Smooth muscle cell (in vitro differentiated cells): Measurements from ENCODE around the gene DENND1B. TPM values are rescaled to one million over a fixed set of nuclear protein-coding genes. Genes with fewer than 3 reads are reported as not detected.

ENCODE experiments used
- DNase-seq: peaks from one replicate; lab custom pipeline; 2025; ENCODE audit not compliant: unreplicated experiment; lab: John Stamatoyannopoulos, UW
- H2AFZ ChIP-seq: fragments of 200-600 bp; sonication (generic); 2 replicates; pipeline ENCODE4 v1.6.0; 2016; ENCODE audit warnings: antibody characterized with exemption, low read depth, mild to moderate bottlenecking
- H3F3A ChIP-seq: fragments of 200-600 bp; sonication (generic); 2 replicates; pipeline ENCODE4 v1.6.0; 2017; ENCODE audit warnings: antibody characterized with exemption, low read depth
- H3K27ac ChIP-seq: fragments of 200-600 bp; sonication (generic); 2 replicates; pipeline ENCODE4 v1.5.1; 2016; ENCODE audit warnings: low read depth, mild to moderate bottlenecking
- H3K27me3 ChIP-seq: fragments of 200-600 bp; sonication (generic); 2 replicates; pipeline ENCODE4 v1.6.1; 2016; ENCODE audit warnings: low read depth, mild to moderate bottlenecking
- H3K36me3 ChIP-seq: fragments of 200-600 bp; sonication (generic); 2 replicates; pipeline ENCODE4 v1.5.1; 2016; ENCODE audit warnings: low read depth
- H3K4me1 ChIP-seq: fragments of 200-600 bp; sonication (generic); 2 replicates; pipeline ENCODE4 v1.5.1; 2016; ENCODE audit warnings: low read depth
- H3K4me2 ChIP-seq: fragments of 200-600 bp; sonication (generic); 2 replicates; pipeline ENCODE4 v1.6.0; 2016; ENCODE audit warnings: mild to moderate bottlenecking
- H3K4me3 ChIP-seq: fragments of 200-600 bp; sonication (generic); 2 replicates; pipeline ENCODE4 v1.5.1; 2016; ENCODE audit warnings: mild to moderate bottlenecking
- H3K79me2 ChIP-seq: fragments of 200-600 bp; sonication (generic); 2 replicates; pipeline ENCODE4 v1.6.0; 2016; ENCODE audit warnings: low read depth, mild to moderate bottlenecking
- H3K9ac ChIP-seq: fragments of 200-600 bp; sonication (generic); 2 replicates; pipeline ENCODE4 v1.6.0; 2016; ENCODE audit warnings: low read depth
- H3K9me3 ChIP-seq: fragments of 200-600 bp; sonication (generic); replicated peaks from 2 replicates; pipeline ENCODE4 v1.5.1; 2016; ENCODE audit warnings: low read depth
- H4K20me1 ChIP-seq: fragments of 200-600 bp; sonication (generic); 2 replicates; pipeline ENCODE4 v1.6.0; 2016; ENCODE audit warnings: low read depth
- WGBS: methylation state at CpG from one replicate; pipeline ENCODE4 v1.1.7; 2016; ENCODE audit warnings: low lambda C conversion rate; 5-methylcytosine and 5-hydroxymethylcytosine counted together
- polyA plus RNA-seq: library from polyadenylated mRNA; unstranded; fragments of >200 nt; fragmentation: Nextera tagmentation; extraction: Ambion mirVana; gene quantifications from 2 replicates; pipeline ENCODE4 v1.2.1, GENCODE V29; 2016
- total RNA-seq: library from RNA; depleted of rRNA; stranded (reverse); fragments of >200 nt; gene quantifications from 2 replicates; pipeline ENCODE4 v1.2.3, GENCODE V29; 2014
- TF ChIP-seq, protein P1 (sequence below): fragments of 200-600 bp; sonication (generic); IDR thresholded peaks from 2 replicates; pipeline ENCODE4 v1.5.1; 2017; ENCODE audit warnings: borderline replicate concordance, mild to moderate bottlenecking, antibody characterized with exemption; ENCODE audit not compliant: insufficient read depth, poor library complexity, severe bottlenecking

The DENND1B gene
- total and polyA plus RNA-seq, 2 experiments from 2014 or later: 7.5 to 22.0 TPM

DNA sequence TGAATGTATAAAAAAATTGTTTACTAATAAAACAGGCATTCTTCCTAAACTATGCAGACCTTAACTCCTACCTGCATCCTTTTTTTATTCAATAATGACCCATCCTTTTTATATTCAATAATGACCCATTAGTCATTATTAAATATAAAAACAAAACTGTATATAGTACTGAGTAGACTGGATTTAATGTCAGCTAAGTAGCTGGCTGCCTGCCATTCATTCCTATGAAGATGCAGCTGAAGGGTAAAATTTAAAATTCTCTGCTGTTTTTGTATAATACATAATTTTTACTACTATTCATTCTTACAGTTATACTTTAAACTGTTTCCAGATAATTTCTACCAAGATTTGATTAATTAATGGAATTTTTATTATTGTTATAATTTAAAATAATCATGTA is 79.3 kb downstream of the DENND1B start:
- H3K4me1 ChIP-seq: no peaks in the 10 kb centered on the region
- peaks cover 20% of the 10 kb centered on the region for H3K79me2 ChIP-seq
- no peak overlapping the region for H2AFZ ChIP-seq
- H3K27me3 ChIP-seq: no peaks in the 10 kb centered on the region
- no peak overlapping the region for H3K27ac ChIP-seq
- no peak overlapping the region for H3K4me2 ChIP-seq
- no peak overlapping the region for H3K4me3 ChIP-seq
- DNase-seq: no peak
- no peaks in the 10 kb centered on the region for H3K36me3 ChIP-seq
- no peaks in the 10 kb centered on the region for H3F3A ChIP-seq
- no peak overlapping the region for H3K9ac ChIP-seq
- H3K9me3 ChIP-seq: no peaks in the 10 kb centered on the region
- H4K20me1 ChIP-seq: peaks cover 38% of the 10 kb centered on the region
- TF ChIP-seq, protein P1, sequence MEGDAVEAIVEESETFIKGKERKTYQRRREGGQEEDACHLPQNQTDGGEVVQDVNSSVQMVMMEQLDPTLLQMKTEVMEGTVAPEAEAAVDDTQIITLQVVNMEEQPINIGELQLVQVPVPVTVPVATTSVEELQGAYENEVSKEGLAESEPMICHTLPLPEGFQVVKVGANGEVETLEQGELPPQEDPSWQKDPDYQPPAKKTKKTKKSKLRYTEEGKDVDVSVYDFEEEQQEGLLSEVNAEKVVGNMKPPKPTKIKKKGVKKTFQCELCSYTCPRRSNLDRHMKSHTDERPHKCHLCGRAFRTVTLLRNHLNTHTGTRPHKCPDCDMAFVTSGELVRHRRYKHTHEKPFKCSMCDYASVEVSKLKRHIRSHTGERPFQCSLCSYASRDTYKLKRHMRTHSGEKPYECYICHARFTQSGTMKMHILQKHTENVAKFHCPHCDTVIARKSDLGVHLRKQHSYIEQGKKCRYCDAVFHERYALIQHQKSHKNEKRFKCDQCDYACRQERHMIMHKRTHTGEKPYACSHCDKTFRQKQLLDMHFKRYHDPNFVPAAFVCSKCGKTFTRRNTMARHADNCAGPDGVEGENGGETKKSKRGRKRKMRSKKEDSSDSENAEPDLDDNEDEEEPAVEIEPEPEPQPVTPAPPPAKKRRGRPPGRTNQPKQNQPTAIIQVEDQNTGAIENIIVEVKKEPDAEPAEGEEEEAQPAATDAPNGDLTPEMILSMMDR: no peak

GRCh38 chr1:197692965-197693364 is 82.3 kb downstream of the DENND1B start:
- Histone ChIP-seq H3K9ac (no peak overlapping the region), H3K4me3 (no peak overlapping the region), H3K27ac (no peak overlapping the region), H2AFZ (no peak overlapping the region), H4K20me1 (peaks cover 29% of the 10 kb centered on the region), H3K9me3 (peaks cover 6% of the 10 kb centered on the region), H3K27me3 (no peaks in the 10 kb centered on the region), H3K4me1 (no peaks in the 10 kb centered on the region), H3K79me2 (peaks cover 16% of the 10 kb centered on the region), H3K36me3 (no peaks in the 10 kb centered on the region), H3F3A (no peaks in the 10 kb centered on the region), H3K4me2 (no peak overlapping the region)
- DNase-seq: no peak
- TF ChIP-seq, protein P1: no peak

DNA sequence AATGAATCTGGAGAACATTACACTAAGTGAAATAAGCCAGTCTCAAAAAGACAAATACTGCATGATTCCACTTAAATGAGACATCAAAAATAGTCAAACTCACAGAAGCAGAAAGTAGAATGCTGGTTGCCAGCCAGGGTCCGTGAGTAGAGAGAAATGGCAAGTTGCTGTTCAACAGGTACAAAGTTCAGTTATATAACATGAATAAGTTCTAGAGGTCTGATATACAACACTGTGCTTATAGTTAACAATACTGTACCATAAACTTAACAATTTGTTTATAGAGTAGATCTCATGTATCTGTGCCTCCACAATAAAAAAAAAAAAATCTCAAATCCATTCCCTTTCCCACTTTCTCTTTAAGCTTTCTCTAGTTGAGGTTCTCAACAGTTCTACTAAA is 83.5 kb downstream of the DENND1B start:
- Histone ChIP-seq H3K27me3 (no peaks in the 10 kb centered on the region), H3K27ac (no peak overlapping the region), H3K9ac (no peak overlapping the region), H3K4me1 (no peaks in the 10 kb centered on the region), H3K79me2 (peaks cover 10% of the 10 kb centered on the region), H3K9me3 (peaks cover 6% of the 10 kb centered on the region), H3K4me2 (no peak overlapping the region), H3F3A (no peaks in the 10 kb centered on the region), H3K36me3 (no peaks in the 10 kb centered on the region), H3K4me3 (no peak overlapping the region), H4K20me1 (peaks cover 26% of the 10 kb centered on the region), H2AFZ (no peak overlapping the region)
- no peak for DNase-seq
- 92% methylated on average over 1 of the region's 1 CpG for WGBS
- TF ChIP-seq, protein P1: no peak

GRCh38 chr1:197690074-197690473 is 85.2 kb downstream of the DENND1B start:
- no peaks in the 10 kb centered on the region for H3K27me3 ChIP-seq
- TF ChIP-seq, protein P1: no peak
- no peaks in the 10 kb centered on the region for H3K36me3 ChIP-seq
- WGBS: 88% methylated on average over 3 of the region's 3 CpGs
- H3K9ac ChIP-seq: no peak overlapping the region
- H3K27ac ChIP-seq: no peak overlapping the region
- H2AFZ ChIP-seq: no peak overlapping the region
- no peak overlapping the region for H3K4me2 ChIP-seq
- H3F3A ChIP-seq: no peaks in the 10 kb centered on the region
- H4K20me1 ChIP-seq: peaks cover 31% of the 10 kb centered on the region
- DNase-seq: no peak
- no peaks in the 10 kb centered on the region for H3K4me1 ChIP-seq
- peaks cover 12% of the 10 kb centered on the region for H3K79me2 ChIP-seq
- peaks cover 6% of the 10 kb centered on the region for H3K9me3 ChIP-seq
- H3K4me3 ChIP-seq: no peak overlapping the region
